Activated T-cell treated with anti-CD3 and anti-CD28 coated beads, Interleukin-2, amount 50 U/mL, for 1 hour (primary cell): ENCODE data around the gene CTIF.
A peak's percentile ranks its signal among the peaks of the same experiment; 100 is the strongest.

Experiments
- DNase-seq: peaks from one replicate; pipeline ENCODE4 v3.0.0-alpha.2; 2020

Gene CTIF

DNA sequence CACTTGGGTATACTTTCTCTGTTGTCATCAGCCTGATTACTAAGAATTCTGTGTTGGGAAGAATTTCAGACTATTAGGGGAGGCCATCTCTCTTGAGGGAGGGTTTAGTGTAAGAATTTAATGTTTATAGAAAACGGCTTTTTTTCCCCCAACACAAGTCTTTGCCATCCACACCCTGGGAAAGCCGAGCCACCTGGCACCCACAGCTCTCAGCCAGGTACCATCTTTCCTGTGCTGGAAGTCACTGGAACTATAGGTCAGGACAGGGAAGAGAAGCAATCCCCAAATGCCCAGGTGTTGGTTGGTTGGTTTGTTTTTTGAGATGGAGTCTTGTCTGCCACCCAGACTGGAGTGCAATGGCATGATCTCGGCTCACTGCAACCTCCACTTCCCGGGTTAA lies 256.9 kb downstream of the CTIF start:
- no peak for DNase-seq

- peak; percentile 8 for DNase-seq
These were observed 257.8 kb downstream of the CTIF start for GRCh38 chr18:48796491-48797205.

DNA sequence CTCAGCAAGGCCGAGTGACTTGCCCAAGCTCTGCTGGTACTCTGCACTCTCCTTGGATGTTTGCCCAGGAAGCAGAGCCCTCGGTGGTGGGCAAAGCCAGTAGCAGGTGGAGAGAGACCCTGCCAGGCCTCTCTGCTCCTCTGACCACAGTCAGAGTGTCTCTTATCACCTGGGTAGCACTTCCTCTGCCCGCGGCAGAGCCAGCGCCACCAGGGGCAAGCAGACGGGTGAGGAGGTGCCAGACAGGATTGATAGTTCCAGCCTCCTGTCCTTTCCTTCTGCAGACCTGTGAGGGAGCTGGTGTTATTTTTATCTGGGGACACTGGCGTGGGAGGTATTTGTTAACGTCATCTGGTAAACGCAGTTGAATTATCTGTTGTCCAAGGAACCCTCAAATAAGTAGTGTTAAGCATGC lies 259.0 kb downstream of the CTIF start:
- peak; percentile 11 for DNase-seq

GRCh38 chr18:48798334-48799245 lies 259.8 kb downstream of the CTIF start:
- DNase-seq, result peak; percentile 4

DNA sequence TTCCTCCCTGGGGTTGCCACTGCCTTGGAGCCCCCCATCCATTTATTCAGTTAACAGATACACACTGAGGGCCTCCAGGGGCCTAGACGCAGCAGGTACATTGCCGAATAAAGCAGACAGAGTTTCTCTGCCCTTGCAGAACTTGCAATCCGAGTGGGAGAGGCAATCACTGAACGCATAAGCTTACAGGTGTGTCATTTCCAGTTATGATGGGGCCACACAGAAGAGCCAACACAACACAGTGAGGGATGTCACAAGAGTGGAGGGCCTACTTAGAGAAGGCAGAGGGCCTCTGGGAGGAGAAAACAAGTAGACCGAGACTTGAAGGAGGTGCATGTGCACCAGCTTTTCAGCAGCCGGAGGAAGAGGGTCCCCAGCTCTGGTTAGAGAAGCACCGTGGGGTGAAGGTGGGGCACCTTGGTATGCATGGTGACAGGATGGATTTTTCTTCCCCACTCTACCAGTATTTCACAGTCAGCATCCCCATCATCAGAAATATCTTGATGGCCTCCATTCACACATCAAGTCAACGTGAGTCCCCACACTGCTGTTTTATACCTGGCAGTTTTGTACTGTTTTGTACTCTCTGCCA lies 261.0 kb downstream of the CTIF start:
- DNase-seq, result peak; percentile 3

DNA sequence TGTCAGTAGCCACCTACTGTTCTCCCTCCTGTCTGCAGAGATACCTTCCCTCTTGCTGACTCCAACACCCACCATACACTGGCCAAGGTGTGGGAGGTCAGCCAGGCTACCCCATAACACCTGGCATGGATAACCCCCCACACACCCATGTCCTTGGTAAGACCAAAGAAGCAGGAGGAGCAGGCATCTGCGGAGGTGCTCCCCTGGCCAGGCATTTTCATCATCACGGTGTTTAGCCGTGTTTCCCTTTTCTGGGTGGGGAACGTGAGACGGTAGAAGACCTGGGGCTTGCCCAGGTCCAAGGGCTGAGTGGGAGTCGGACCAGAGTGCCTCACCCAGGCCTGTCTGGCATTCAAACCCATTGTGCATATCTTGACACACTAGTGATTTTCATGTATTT lies 261.6 kb downstream of the CTIF start:
- peak; percentile 10 for DNase-seq

- peak; percentile 8 for DNase-seq
These were observed 262.3 kb downstream of the CTIF start for GRCh38 chr18:48800876-48801727.

GRCh38 chr18:48801728-48802542 lies 263.1 kb downstream of the CTIF start:
- DNase-seq, result peak; percentile 14

DNA sequence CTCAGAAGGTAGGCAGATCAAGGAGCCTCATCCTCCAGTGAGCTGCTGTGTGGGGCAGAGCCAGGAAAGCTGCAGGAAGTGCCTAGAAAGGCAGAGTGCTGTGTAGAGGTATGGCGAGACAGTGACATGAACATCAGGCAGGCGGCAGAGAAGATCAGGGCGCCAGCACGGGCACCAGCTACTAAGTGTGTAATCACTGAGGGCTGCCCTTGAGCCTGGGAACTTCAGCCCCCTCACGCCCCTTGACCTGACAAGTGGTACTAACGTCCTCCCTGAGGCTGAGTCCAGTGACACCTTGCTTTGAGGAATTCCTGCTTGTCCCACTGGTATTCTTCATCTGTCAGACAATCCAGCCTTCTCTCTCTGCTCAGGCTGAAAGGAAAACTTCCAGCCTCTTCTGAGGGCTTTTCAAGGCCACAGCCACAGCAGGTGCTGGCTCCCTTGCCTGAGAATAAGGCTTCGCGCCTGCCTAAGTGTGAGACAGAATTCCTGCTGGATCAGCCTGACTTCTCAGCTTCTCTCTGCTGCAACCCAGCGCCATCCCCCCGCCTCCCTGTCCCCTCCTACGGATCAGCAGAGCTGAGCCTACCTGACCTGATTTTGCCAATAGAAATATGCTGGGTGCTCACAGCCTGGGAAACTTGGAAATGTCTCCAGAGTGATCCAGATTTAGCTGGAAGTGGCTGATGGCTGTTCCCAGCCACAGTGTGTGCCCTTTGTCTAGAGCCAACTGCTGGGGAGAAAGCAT lies 263.9 kb downstream of the CTIF start:
- DNase-seq, result peak; percentile 15

DNA sequence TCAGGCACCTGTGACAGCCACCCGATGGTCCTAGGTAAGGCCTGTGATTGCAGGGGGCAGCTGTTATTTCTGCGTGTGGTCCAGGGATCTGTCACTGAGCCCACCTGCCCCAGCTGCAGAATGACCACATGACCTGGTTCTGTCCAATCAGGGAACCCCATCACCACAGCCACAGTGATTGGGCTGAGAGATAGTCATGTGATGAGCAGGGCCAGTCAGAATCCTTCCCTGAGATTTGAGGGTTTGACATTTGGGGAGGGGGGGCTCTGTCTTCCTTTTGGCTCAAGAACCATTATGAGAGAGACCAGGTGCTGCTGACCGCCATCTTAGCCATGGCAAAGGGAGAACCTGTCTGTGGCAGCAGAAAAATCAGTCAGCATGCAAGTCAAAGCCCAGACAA lies 264.7 kb downstream of the CTIF start:
- peak; percentile 10 for DNase-seq

DNA sequence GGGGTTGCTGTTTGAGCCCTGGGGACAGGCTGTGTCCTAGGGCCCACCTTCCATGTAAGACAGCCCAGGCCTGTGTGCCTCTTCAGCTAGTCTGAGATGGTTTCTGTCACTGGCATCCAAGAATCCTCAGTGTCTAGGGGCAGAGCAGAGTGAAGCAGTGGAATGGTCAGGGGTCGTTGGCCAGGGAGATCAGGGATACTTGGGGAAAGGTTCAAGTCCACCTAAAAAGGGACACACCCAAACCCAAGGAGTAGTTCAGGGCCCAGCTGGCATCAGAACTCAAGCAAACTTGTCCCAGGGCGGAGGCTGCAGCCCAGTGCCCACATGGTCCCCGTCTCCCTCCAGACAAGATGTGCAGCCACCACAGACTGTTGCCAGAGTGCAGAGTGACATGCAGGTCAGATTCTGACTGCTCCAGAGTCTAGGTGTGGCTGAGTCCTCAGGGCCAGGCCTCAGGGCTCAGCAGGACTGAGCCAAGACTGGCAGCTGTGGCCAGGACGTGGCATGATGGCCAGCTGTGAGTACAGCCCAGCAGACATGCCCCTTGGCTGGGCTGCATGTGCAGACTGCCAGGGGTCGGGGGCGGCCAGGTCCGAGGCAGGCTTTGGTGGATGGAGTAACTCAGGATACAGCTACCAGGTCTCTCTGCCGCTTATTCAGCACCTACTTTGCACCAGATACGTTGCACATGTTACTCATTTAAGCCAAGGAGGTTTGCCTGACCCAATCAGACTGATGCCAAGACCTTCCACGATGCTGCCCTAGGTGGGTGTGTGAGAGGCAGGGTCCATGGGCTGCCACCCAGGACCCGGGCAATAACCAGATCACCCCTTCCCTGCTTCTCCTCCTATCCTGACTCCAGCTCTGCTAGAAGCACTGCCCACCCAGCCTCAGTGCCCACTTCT lies 265.4 kb downstream of the CTIF start:
- peak; percentile 14 for DNase-seq

DNA sequence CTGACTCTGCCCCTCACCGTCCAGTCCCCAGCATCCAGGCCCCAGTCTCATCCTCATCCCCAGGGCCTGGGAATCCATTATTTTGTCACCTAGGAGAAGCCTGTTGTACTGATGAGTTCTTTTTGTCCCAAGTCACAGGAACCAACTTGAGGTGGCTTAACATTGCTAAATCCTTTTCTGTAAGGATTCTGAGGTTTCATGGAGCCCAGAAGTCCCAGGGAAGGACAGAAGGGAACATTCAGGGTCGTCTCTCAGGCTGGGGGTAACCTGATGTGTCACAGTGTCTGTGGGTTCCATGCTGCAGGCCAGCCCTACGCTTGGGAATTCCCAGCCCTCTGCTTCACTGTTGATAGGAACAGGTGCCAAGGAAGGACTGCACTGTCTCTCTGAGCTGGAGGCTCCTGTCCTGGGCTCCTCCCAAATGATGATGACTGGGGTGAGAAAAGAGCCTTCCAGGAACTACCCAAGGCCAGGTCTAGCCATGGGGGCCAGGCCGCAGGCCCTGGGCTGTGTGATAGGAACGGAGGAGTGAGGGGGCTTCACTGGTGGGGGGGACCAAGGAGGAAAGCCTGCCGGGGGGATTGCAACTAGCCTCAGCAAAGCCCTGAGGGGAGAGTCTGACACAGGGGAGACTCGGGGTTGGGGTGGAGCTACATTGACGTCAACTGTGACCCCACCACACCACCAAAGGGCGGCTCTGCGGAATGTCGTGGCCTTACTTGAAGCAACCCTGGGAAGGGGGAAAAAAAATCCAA lies 266.2 kb downstream of the CTIF start:
- peak; percentile 13 for DNase-seq

DNA sequence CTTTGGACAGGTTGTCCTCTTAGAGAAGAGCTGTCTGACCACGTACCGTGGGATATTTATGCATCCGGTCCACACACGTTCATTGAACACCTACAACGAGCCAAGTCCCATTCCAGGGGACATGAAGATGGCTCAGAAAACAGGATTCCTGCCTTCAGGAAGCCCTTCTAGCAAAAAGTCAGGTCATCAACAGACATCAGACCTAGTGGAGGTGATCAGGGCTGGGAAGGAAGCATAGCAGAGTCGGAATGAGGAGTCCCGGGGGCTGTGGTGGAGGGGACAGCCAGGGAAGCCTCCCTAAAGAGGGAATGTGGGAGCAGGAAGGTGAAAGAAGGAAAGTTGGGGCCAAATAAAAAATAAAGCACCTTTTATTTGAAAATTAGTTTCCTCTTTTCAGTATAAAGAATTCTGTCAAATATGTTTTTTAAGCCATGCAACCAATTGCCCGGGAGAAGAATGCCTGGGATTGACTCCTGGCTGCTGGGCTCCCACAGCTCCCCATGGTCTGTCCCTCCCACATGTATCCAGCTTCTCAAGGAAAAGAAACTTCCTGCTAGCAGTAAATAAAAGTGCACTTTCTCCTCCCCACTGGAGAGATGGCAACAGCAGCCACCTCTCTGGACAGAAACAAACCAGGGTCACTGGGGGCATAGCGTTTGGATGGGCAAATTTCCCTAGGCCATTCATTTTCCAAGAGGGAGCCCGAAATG lies 267.1 kb downstream of the CTIF start:
- peak; percentile 4 for DNase-seq

GRCh38 chr18:48806551-48807261 lies 267.9 kb downstream of the CTIF start:
- DNase-seq, result peak; percentile 37

DNA sequence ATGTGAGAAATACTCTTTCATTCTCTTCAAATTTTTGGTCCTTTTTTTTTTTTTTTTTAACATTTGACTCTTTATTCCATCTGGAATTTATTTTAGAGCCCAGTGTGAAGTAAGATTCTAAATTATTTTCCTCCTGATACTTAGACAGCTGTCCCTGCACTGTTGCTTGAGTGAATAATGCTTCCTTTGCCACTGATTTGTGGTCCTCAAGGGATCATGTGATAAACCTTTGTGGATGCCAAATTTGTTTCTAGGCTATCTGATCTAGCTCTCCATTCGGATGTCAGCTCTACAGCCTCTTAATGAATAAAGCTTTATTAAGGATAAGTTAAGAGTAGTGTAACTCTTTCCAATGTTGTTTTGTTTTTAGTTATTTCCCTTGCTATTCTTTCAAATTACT lies 269.6 kb downstream of the CTIF start:
- no peak for DNase-seq

DNA sequence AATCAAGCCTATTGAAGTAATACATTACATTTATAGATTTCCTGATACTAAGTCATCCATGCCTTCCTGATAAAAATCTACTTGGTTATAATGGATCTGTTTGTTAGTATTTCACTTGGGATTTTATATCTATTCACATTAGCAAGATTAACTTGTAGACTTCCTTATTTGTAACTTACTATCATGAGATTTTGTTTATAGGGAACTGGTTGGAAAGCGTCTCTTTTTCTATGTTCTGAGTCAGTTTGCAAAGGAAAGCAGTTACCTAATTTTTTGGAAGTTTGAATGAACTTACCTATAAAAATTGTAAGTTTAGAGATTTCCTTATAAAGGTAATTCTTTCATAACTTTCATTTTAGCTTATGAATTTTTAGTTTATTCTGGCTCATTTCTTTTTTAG lies 270.5 kb downstream of the CTIF start:
- no peak for DNase-seq

DNA sequence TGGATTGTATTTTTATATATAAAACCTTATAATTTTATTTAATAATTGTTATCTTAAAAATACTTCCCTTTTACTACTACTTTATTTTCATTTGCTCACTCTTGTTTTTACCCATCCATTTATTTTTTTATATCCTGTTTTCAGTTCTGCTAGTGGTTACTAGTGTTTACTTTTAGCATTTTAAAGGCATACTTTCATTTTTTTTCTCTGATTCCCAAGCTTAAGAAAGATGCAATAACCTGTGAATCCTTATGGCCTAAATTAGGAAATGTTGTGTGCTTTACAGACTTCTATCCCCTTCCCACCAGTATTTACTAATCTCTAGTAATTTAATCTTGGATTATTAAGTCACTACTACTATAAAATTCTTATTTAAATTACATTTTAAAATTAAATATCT lies 272.0 kb downstream of the CTIF start:
- no peak for DNase-seq

DNA sequence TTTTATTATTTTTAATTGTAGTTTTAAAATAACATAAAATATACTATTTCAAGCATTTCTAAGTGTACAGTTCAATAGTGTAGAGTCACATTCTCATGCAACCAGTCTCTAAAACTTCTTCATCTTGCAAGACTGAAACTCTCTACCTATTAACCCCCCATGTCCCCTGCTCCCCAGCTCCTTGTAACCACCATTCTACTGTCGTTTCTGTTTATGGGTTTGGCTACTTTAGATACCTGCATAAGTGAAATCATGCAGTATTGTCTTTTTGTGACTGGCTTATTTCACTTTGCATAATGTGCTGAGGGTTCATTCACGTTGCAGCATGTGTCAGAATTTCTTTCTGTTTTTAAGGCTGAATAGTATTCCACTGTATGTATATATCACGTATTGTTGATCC lies 272.6 kb downstream of the CTIF start:
- no peak for DNase-seq
